Activated CD4-positive, CD25-positive, alpha-beta regulatory T cell treated with anti-CD3 and anti-CD28 coated beads, Interleukin-2, amount 50 U/mL, for 24 hours (primary cell): ENCODE results near the gene DYNC1I2.

Experiments used
- ATAC-seq, 2 donors: fragments of 150-1000 bp; cut with Tn5 transposase; one replicate each; pipeline ENCODE4 v1.10.0; 2021; ENCODE audit warnings: mild to moderate bottlenecking in 1 of 2, moderate library complexity in 1 of 2

DYNC1I2 gene

DNA sequence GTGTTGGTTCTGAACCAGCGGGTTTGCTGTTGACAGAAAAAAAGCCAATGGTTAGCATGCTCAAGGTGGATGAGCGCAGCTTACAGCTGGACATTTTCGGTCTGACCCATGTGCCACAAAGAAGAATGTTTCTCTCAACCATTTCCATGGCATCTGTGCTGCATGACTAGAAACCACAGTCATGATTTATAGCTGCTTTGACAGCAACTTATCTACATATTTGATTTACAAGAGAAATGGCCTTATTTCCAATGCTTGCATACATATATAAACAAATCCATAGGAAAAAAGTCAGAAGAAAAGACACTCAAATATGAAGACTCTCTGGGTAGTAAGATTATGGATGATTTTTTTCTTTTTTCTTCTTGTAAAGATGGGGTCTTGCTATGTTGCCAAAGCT lies 98.2 kb downstream of the DYNC1I2 start:
- no peak for ATAC-seq

DNA sequence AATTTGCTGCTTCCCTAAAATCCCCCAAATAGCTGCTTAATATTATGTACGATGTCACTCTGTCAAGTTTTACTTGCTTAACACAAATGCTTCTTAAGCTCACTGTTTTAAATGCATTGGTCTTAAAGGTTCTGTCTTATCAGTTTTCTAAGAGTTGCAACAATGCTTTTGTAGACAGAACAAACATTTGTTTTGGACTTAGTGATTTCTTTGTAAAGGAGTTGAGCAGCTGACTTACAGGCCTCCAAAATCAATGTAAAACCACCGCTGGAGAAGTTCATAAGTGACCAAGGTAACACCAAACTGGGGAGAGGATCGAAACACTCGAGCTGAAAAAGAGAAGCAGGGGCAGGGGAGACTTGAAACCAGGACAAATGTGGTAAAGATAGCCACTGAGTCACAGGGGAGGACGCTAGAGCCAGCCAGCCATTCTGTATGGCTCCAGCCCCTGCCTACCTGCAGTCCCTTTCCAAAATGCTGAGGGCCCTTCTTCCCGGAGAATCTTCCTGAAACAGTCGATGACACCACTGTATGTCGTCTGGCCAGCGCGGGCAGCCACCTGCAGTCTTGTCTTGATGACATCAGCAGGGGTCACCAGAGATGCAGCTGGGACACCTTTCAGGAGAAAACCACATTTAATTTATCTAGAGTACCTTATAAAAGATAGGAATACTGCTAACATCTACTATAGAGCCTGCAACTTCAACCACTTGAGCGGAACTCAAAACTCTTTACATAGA lies 100.2 kb downstream of the DYNC1I2 start:
- ATAC-seq: no peak

DNA sequence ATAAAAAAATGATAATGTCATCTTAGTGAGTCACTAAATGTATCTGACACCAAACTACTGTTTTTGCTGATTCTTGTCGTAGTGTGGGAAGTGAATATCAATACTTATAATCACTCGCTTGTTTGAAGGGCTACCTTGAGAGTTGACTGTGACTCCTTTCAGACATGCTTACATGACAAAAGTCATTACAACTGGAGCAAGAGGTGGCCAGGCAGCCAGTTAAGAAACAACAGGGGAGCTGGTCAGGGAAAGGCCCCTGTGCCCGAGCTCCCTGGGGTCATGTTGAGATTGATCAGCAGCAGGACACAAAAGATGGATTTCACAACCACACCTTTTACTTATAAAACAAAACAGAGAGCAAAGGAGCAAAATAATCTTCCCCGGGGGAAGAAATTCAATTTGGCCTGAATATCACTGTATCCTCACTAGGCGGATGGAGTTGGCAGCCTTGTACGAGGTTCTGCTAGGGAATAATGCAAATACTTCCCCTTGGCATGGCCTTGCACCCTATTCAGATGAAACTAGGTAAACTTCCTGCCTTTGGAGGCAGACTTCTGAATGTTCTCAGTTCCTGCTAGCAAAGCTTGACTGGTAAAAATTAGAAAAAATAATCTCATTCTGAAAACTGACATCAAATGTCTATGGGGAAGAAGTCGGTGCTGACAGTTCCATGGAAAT lies 101.2 kb downstream of the DYNC1I2 start:
- ATAC-seq: no peak

DNA sequence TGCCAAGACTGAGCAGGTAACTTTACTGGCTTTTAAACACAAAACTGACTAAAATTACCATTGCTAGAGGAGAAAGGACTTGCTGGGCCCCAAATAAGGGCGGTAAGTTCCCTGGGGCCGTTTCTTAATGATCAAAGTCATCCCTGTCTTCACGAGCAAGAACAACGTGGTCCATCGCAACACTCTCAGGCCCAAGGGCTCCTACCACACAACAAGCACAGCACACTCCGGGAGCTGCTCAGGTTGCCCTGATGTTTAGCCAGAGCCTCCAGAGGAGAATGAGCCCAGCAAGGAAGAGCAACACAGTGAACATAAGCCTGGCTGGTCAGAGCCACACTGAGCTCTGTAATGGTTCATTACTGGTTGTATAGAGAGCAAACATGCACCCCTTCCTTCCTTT lies 102.7 kb downstream of the DYNC1I2 start:
- no peak for ATAC-seq

DNA sequence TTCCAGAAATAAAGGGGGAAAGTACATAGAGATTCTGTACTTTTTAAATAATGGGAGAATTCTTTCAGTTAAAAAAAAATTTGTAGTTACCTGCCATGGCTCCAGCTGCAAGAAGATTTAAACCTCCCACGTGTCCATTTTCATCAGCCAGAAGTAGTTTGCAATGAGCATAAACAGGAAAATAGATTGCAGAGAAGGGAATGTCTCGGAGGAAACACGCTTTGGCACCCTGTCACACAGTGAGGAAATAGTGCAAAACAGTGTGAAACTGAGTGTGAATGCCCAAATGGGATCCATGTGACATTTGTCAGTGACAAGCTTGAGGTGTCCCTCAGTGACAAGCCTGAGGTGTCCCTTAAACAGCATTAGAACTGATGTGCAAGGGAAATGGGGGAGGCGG lies 104.1 kb downstream of the DYNC1I2 start:
- ATAC-seq: no peak

DNA sequence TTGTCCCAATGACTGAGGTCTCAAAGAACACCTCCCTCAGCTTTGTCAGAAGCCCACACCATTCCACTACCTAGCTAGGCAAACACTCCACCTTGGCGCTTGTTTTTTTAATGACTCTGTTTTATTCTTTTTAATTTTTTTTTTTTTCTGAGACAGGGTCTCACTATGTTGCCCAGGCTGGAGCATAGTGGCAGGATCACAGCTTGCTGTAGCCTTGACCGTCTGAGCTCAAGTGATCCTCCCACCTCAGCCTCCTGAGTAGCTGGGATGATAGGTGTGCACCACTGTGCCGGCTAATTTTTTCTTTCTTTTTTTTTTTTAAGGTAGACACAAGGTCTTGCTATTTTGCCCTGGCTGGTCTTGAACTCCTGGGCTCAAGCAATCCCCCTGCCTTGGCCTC lies 104.9 kb downstream of the DYNC1I2 start:
- ATAC-seq: no peak

DNA sequence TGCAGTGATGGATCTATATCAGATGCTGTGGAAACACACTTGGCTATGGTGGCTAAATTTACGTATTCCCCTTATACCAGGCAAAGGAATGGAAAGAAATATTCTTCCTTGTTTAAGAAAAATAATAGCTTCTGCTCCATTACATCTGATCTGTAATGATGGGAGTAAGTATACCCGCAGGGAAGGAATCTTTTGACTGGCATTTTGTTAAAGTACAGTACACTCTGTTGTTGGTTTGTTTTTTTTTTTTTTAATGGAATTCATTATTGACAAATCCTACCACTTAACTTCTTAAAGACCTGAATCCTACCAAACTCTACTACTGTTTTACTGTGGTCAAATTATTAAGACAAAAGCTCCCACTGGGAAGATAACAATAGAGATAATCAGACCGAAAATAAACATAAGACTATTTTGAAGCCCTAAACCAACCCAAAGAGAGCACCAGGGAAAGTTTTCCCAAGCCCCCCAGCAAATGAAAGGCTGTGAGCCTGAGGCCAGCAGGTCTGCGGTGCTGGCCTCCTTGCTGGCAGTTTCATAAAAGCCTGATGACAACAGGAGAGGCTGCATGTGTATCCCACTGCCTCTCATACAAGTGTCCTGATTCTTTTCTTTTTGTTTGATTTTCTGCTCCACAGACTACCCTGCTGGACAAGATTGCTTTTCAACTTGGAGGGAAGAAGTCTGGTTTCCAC lies 105.8 kb downstream of the DYNC1I2 start:
- ATAC-seq: no peak

DNA sequence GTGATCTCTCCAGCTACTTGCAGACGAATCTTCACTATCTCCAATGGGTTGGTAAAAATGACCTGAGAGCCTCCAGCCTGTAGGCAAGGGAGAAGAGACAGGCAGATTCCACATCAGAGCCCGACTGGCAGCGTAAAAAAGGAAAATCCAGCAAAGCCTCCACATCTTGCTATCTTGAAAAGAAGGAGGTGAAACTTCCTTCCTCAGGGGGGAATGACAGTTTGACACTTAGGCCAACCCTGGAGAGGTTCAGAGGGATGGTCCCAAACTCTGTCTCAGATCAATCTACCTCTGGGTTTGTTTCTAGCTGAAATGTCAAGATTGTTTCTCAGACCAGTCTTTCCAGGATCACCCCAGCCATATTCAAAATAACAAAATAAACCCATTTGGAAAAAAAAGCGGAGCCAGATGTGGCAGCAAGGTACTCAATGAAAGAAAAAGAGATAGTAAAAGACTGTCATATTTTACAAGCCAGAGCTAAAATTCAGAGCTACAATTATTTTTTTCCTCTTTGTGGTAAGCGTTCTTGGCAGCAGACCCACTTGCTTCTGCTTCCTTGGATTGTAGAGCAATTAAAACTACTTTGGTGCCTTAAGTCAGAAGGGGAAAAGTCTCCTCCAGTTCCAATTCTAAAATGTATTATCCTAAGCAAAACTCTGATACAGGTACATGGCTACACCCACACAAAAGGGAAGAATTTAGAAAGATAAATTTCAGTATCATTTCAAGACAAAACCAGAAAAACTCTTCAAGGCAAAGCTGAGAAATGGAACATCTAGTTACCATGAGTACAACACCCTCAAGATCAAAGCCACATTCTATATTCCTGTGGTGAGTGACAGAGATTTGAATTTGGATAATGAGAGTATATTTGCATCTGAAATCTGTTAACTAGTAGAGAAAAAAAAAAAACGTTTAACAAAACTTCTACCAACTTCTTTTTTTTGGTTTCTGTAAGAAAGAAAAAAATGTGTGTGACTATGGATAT lies 106.7 kb downstream of the DYNC1I2 start:
- peak in 1 of 2 donors; percentile 41 for ATAC-seq

DNA sequence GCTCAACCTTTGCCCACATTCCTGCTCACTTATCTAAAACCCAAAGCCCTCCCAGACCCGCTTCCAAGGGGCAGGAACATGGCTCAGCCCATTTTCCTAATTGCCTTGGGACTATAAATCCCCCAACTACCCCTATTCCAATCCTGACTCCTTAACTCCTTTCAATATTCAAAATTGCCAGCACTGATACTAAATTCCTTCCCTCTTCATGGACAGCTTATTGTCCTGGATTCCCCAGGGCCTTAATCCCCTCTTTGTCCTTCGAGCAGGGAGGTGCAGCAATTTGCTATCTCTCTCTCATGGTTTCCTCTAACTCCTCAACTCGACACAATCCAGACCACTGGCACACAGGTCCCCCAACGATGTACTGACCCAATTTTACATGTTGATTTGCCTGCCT lies 107.6 kb downstream of the DYNC1I2 start:
- ATAC-seq: no peak
